Measurements from ENCODE around the gene SEC31A. TPM values are rescaled to one million over a fixed set of nuclear protein-coding genes. Genes with fewer than 3 reads are reported as not detected.

Gene SEC31A
- polyA plus RNA-seq, 3 donors: 74.8 to 120 (median 107) TPM

- Histone ChIP-seq H3K9ac (ENCODE audit: insufficient read depth, low read length, poor library complexity, severe bottlenecking) (no peak overlapping the region), H3K79me2 (ENCODE audit: insufficient read depth, low read length) (peaks cover 9% of the 10 kb centered on the region), H4K20me1 (ENCODE audit: insufficient read depth, low read length) (no peaks in the 10 kb centered on the region), H3K4me3 (replicated peaks in 1 of 3; ENCODE audit: low read depth in 2 of 3, low read length in 3 of 3) (no peak overlapping the region), H3K4me1 (ENCODE audit: control insufficient read depth in 1 of 2, insufficient read depth in 2 of 2, low read length in 2 of 2) (peaks cover 7 to 11% of the 10 kb centered on the region in 2 donors), H3K36me3 (replicated peaks in 1 of 2; ENCODE audit: control insufficient read depth in 1 of 2, insufficient read depth in 2 of 2, low read length in 2 of 2) (peaks cover 64 to 89% of the 10 kb centered on the region in 2 donors), H2AFZ (ENCODE audit: insufficient read depth, low read depth, low read length, poor library complexity, severe bottlenecking) (no peak overlapping the region), H3K27ac (ENCODE audit: low read depth in 1 of 2, low read length in 2 of 2) (peak overlapping the region; percentile 76 to 79), H3K27me3 (ENCODE audit: control insufficient read depth in 2 of 2, insufficient read depth in 2 of 2, low read length in 2 of 2) (no peaks in the 10 kb centered on the region), H3K4me2 (replicated peaks; ENCODE audit: extremely low read depth, low read length, poor library complexity, severe bottlenecking) (no peak overlapping the region), H3K9me3 (replicated peaks in 1 of 2; ENCODE audit: control insufficient read depth in 1 of 2, insufficient read depth in 1 of 2, low read length in 2 of 2) (no peaks in the 10 kb centered on the region)
- Mint-ChIP-seq H3K9me3 (peaks cover 0 to 5% (median 0%) of the 10 kb centered on the region in 7 donors), H3K27ac (peak overlapping the region; percentile 90 to 97 (median 95)), H3K4me1 (peaks cover 14% of the 10 kb centered on the region), H3K4me3 (no peak overlapping the region), H3K36me3 (peaks cover 65 to 87% of the 10 kb centered on the region in 2 donors), H3K27me3 (ENCODE audit: low read depth in 3 of 3) (peaks cover 0 to 1% (median 0%) of the 10 kb centered on the region in 3 donors)
- no CpG with 5 or more reads among the region's 1 CpG for WGBS (ENCODE audit: insufficient coverage)
- intact Hi-C loops (cut with micrococcal nuclease): loop anchor here in 1 of 2 donors (10.0 kb wide), 1 partner anchor 419 kb away; the partner anchor contains the start of gene COQ2
- DNase-seq: peak; percentile 81 to 95 (median 91)
- TF ChIP-seq, protein P1, sequence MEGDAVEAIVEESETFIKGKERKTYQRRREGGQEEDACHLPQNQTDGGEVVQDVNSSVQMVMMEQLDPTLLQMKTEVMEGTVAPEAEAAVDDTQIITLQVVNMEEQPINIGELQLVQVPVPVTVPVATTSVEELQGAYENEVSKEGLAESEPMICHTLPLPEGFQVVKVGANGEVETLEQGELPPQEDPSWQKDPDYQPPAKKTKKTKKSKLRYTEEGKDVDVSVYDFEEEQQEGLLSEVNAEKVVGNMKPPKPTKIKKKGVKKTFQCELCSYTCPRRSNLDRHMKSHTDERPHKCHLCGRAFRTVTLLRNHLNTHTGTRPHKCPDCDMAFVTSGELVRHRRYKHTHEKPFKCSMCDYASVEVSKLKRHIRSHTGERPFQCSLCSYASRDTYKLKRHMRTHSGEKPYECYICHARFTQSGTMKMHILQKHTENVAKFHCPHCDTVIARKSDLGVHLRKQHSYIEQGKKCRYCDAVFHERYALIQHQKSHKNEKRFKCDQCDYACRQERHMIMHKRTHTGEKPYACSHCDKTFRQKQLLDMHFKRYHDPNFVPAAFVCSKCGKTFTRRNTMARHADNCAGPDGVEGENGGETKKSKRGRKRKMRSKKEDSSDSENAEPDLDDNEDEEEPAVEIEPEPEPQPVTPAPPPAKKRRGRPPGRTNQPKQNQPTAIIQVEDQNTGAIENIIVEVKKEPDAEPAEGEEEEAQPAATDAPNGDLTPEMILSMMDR (IDR thresholded peaks at IDR 0.05): no peak
Measured at GRCh38 chr4:82865592-82865991, 25.4 kb downstream of the SEC31A start.

GRCh38 chr4:82864336-82864979, 26.5 kb downstream of the SEC31A start:
- no peaks in the 10 kb centered on the region for H3K27me3 ChIP-seq (ENCODE audit: control insufficient read depth in 2 of 2, insufficient read depth in 2 of 2, low read length in 2 of 2)
- H3K4me2 ChIP-seq (replicated peaks; ENCODE audit: extremely low read depth, low read length, poor library complexity, severe bottlenecking): no peak overlapping the region
- Mint-ChIP-seq H3K9me3 (peaks cover 0 to 5% (median 0%) of the 10 kb centered on the region in 7 donors), H3K27me3 (ENCODE audit: low read depth in 3 of 3) (peaks cover 0 to 1% (median 0%) of the 10 kb centered on the region in 3 donors), H3K27ac (peak overlapping the region; percentile 80 to 97 (median 93)), H3K4me3 (no peak overlapping the region), H3K4me1 (peaks cover 14% of the 10 kb centered on the region), H3K36me3 (peaks cover 55 to 81% of the 10 kb centered on the region in 2 donors)
- H3K9me3 ChIP-seq (replicated peaks in 1 of 2; ENCODE audit: control insufficient read depth in 1 of 2, insufficient read depth in 1 of 2, low read length in 2 of 2): no peaks in the 10 kb centered on the region
- no peak overlapping the region for H3K9ac ChIP-seq (ENCODE audit: insufficient read depth, low read length, poor library complexity, severe bottlenecking)
- intact Hi-C loops (cut with micrococcal nuclease): loop anchor here in 1 of 2 donors (10.0 kb wide), 1 partner anchor 420 kb away; the partner anchor contains the start of gene COQ2
- 100% methylated on average over 2 of the region's 6 CpGs for WGBS (ENCODE audit: insufficient coverage)
- peaks cover 7% of the 10 kb centered on the region for H3K79me2 ChIP-seq (ENCODE audit: insufficient read depth, low read length)
- DNase-seq: no peak
- H3K4me3 ChIP-seq (replicated peaks in 1 of 3; ENCODE audit: low read depth in 2 of 3, low read length in 3 of 3): no peak overlapping the region
- no peaks in the 10 kb centered on the region for H4K20me1 ChIP-seq (ENCODE audit: insufficient read depth, low read length)
- peak overlapping the region; percentile 13 to 79 for H3K27ac ChIP-seq (ENCODE audit: low read depth in 1 of 2, low read length in 2 of 2)
- peaks cover 7 to 11% of the 10 kb centered on the region in 2 donors for H3K4me1 ChIP-seq (ENCODE audit: control insufficient read depth in 1 of 2, insufficient read depth in 2 of 2, low read length in 2 of 2)
- TF ChIP-seq, protein P1 (IDR thresholded peaks at IDR 0.05): no peak
- peaks cover 53 to 87% of the 10 kb centered on the region in 2 donors for H3K36me3 ChIP-seq (replicated peaks in 1 of 2; ENCODE audit: control insufficient read depth in 1 of 2, insufficient read depth in 2 of 2, low read length in 2 of 2)
- H2AFZ ChIP-seq (ENCODE audit: insufficient read depth, low read depth, low read length, poor library complexity, severe bottlenecking): no peak overlapping the region

All from CD14-positive monocyte (primary cell).